Naive thymus-derived CD4-positive, alpha-beta T cell (primary cell): Measurements from ENCODE around the gene HAO1. TPM values are rescaled to one million over a fixed set of nuclear protein-coding genes. Genes with fewer than 3 reads are reported as not detected.

Source experiments
- ATAC-seq: fragments of 150-1000 bp; cut with Tn5 transposase; 2 replicates; pipeline ENCODE4 v1.10.0; 2021; ENCODE audit warnings: mild to moderate bottlenecking, moderate library complexity
- CTCF ChIA-PET: fragments of 350-600 bp; sonication (Branson Sonifier 250); formaldehyde crosslinking; loops from one replicate; lab custom pipeline; 2021; ENCODE audit warnings: antibody characterized with exemption; lab: Charles Lee
- POLR2A ChIA-PET: fragments of 350-600 bp; sonication (Branson Sonifier 250); formaldehyde crosslinking; loops from one replicate; lab custom pipeline; 2021; ENCODE audit warnings: antibody characterized with exemption, inconsistent platforms; lab: Charles Lee
- DNase-seq, 9 donors: peaks; one replicate each; pipeline versions ENCODE4 v3.0.0 to v3.0.0-alpha.2; 2020 to 2022; ENCODE audit warnings: mixed read lengths in 1 of 9
- H3K27ac ChIP-seq: one replicate; pipeline ENCODE4 v1.7.0; 2013; ENCODE audit warnings: mild to moderate bottlenecking, low read depth, low read length, moderate library complexity
- H3K27me3 ChIP-seq, 2 donors: one replicate each; pipeline ENCODE4 v1.7.0; 2013; ENCODE audit warnings: low read length in 2 of 2, mild to moderate bottlenecking in 2 of 2, moderate library complexity in 2 of 2; ENCODE audit not compliant: control insufficient read depth in 2 of 2, insufficient read depth in 2 of 2
- H3K36me3 ChIP-seq, 3 experiments: 1 replicate in 2 of 3; 2 replicates in 1 of 3; pipeline ENCODE4 v1.7.0; 2013; ENCODE audit warnings: low read length in 3 of 3, mild to moderate bottlenecking in 3 of 3, moderate library complexity in 1 of 3; ENCODE audit not compliant: insufficient read depth in 3 of 3, control insufficient read depth in 2 of 3
- H3K4me1 ChIP-seq, 2 donors: one replicate each; pipeline ENCODE4 v1.7.0; 2013; ENCODE audit warnings: low read length in 2 of 2, mild to moderate bottlenecking in 2 of 2, moderate library complexity in 1 of 2; ENCODE audit not compliant: control insufficient read depth in 2 of 2, insufficient read depth in 2 of 2
- H3K4me3 ChIP-seq: 2 replicates; pipeline ENCODE4 v1.7.0; 2013; ENCODE audit warnings: mild to moderate bottlenecking, low read length
- H3K9me3 ChIP-seq, 3 experiments: 1 replicate in 2 of 3; 2 replicates in 1 of 3; pipeline ENCODE4 v1.7.0; 2013; ENCODE audit warnings: low read length in 3 of 3; ENCODE audit not compliant: control insufficient read depth in 2 of 3
- H3K27ac Mint-ChIP-seq, 9 donors: one replicate each; pipeline ENCODE4 v1.8.0; 2020 to 2022; ENCODE audit warnings: mixed read lengths in 9 of 9, mild to moderate bottlenecking in 8 of 9, moderate library complexity in 5 of 9, inconsistent platforms in 2 of 9
- H3K27me3 Mint-ChIP-seq, 5 donors: one replicate each; pipeline ENCODE4 v1.8.0; 2021 to 2022; ENCODE audit warnings: mixed read lengths in 5 of 5, mild to moderate bottlenecking in 1 of 5
- H3K36me3 Mint-ChIP-seq, 5 donors: one replicate each; pipeline ENCODE4 v1.8.0; 2020 to 2022; ENCODE audit warnings: mixed read lengths in 5 of 5, mild to moderate bottlenecking in 3 of 5, inconsistent platforms in 1 of 5
- H3K4me1 Mint-ChIP-seq, 7 donors: one replicate each; pipeline ENCODE4 v1.8.0; 2020 to 2022; ENCODE audit warnings: mixed read lengths in 7 of 7, mild to moderate bottlenecking in 3 of 7, inconsistent platforms in 1 of 7
- H3K4me3 Mint-ChIP-seq, 10 donors: one replicate each; pipeline ENCODE4 v1.8.0; 2020 to 2022; ENCODE audit warnings: mild to moderate bottlenecking in 10 of 10, mixed read lengths in 10 of 10, moderate library complexity in 6 of 10, inconsistent platforms in 2 of 10
- H3K9me3 Mint-ChIP-seq, 11 donors: one replicate each; pipeline ENCODE4 v1.8.0; 2020 to 2022; ENCODE audit warnings: mixed read lengths in 11 of 11, mild to moderate bottlenecking in 4 of 11, inconsistent platforms in 1 of 11, moderate library complexity in 1 of 11
- intact Hi-C, 2 donors: fragments of 100-400 bp; cut with micrococcal nuclease; formaldehyde crosslinking; loops; one replicate each; pipeline ENCODE4 v1.15.1; 2023
- polyA plus RNA-seq, 2 donors: library from polyadenylated mRNA; unstranded; fragments of 300-500 nt; fragmentation: Illumina TruSeq; gene quantifications; one replicate each; pipeline ENCODE4 v1.2.3, GENCODE V29; 2021
- total RNA-seq, 6 experiments: library from RNA in 5 of 6; stranded (reverse) in 5 of 6; gene quantifications; 1 replicate in 5 of 6; 2 replicates in 1 of 6; pipeline ENCODE4 v1.2.3 and lab custom pipeline; 2021 to 2026

Gene HAO1
- total and polyA plus RNA-seq, 7 experiments from 2014 or later: not detected

DNA sequence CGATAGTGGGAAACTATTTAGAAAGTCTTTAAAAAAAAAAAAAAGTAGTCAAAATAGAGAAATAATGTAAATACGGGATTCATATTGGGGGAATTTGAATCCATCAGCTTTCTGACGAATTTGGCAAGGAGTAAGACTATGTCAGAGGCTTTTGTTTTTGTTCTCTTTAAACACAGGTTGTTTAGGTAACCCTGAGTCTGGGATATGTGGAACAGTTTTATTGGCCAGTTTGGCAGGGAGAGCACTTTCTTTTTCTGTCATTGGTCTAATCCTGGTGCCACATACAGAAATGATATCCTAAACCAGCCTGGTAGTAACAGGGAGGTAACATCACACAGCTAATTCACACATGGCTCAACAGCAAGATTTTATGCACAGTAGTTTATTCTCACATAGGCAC is 27.7 kb downstream of the HAO1 start:
- Mint-ChIP-seq H3K9me3 (peaks cover 0 to 2% (median 0%) of the 10 kb centered on the region in 11 donors), H3K27ac (no peak overlapping the region), H3K27me3 (peaks cover 0 to 12% (median 3%) of the 10 kb centered on the region in 5 donors), H3K36me3 (no peaks in the 10 kb centered on the region), H3K4me1 (no peaks in the 10 kb centered on the region), H3K4me3 (no peak overlapping the region)
- Histone ChIP-seq H3K27me3 (no peaks in the 10 kb centered on the region), H3K4me3 (no peak overlapping the region), H3K27ac (no peak overlapping the region), H3K4me1 (no peaks in the 10 kb centered on the region), H3K36me3 (no peaks in the 10 kb centered on the region), H3K9me3 (no peaks in the 10 kb centered on the region)
- intact Hi-C loops: no loop called here
- DNase-seq (no peak), ATAC-seq (no peak)
- ChIA-PET POLR2A (no interaction called here), CTCF (no interaction called here)

DNA sequence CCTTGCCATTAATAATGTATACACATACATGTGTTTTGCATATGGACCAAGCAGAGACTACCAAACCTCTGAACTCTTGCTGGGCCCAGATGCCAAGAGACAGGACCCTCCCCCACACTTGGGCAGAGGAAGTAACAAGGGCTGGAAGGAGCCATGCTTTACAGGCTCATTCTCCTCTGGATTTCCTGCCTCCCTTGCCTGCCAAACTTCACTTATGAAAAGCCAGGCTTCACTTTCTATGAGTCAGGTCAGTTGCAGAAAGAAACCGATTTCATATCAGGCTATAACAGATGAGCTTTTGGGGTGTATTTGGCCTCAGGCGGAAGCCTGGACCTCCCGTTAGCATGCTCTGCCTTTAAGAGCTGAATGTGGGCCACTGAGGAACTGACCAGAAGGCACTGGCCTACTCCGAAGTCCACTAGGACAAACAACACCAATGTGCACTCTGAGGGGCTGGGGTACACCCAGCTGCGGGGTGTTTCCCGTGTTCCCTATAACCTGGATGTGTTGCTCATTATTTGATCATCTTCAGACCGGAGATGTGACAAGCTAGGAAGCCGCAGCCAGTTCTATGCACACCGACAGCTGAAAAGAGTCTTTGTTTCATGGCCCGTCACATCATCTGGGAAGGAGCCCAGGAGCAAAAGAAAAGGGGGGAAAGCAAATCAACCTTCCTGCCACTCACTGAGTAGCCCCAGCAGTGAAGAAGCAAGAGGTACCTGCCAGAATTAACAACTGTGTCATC is 28.5 kb downstream of the HAO1 start:
- no peak for ATAC-seq
- no peak for DNase-seq
- ChIA-PET POLR2A (no interaction called here), CTCF (no interaction called here)
- H3K27ac ChIP-seq: no peak overlapping the region
- H3K9me3 Mint-ChIP-seq: peaks cover 0 to 3% (median 0%) of the 10 kb centered on the region in 11 donors
- H3K9me3 ChIP-seq: no peaks in the 10 kb centered on the region
- H3K4me1 ChIP-seq: no peaks in the 10 kb centered on the region
- H3K4me3 Mint-ChIP-seq: no peak overlapping the region
- H3K4me1 Mint-ChIP-seq: no peaks in the 10 kb centered on the region
- intact Hi-C loops: no loop called here
- H3K36me3 Mint-ChIP-seq: no peaks in the 10 kb centered on the region
- H3K27me3 ChIP-seq: no peaks in the 10 kb centered on the region
- H3K36me3 ChIP-seq: no peaks in the 10 kb centered on the region
- H3K4me3 ChIP-seq: no peak overlapping the region
- H3K27me3 Mint-ChIP-seq: peaks cover 0 to 11% (median 5%) of the 10 kb centered on the region in 5 donors
- H3K27ac Mint-ChIP-seq: no peak overlapping the region

DNA sequence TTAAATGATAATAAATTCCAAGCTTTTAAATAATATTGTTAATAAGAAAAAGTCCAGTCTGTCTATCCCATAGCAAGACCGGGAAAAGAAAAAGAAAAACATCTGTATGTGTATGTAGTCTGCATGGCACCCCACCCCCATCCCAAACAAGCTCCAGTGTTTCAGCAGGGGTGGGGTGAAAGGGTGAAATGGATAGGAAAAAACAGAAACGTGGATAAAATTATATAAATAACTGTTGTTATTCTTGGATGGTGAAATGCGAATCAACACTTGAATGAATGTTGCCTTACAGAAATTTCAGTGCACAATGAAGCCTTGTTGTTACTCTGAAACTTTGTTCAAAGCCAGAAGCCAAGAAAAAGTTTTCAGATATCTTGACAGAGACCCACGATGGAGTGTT is 31.4 kb downstream of the HAO1 start:
- Histone ChIP-seq H3K27me3 (no peaks in the 10 kb centered on the region), H3K4me1 (no peaks in the 10 kb centered on the region), H3K27ac (no peak overlapping the region), H3K36me3 (no peaks in the 10 kb centered on the region), H3K9me3 (no peaks in the 10 kb centered on the region), H3K4me3 (no peak overlapping the region)
- no peak overlapping the region for H3K4me3 Mint-ChIP-seq
- H3K4me1 Mint-ChIP-seq: no peaks in the 10 kb centered on the region
- ATAC-seq (no peak), DNase-seq (no peak)
- H3K36me3 Mint-ChIP-seq: no peaks in the 10 kb centered on the region
- H3K9me3 Mint-ChIP-seq: peaks cover 0 to 3% (median 0%) of the 10 kb centered on the region in 11 donors
- H3K27ac Mint-ChIP-seq: no peak overlapping the region
- ChIA-PET CTCF (no interaction called here), POLR2A (no interaction called here)
- peaks cover 0 to 11% (median under 1%) of the 10 kb centered on the region in 5 donors for H3K27me3 Mint-ChIP-seq
- intact Hi-C loops: no loop called here

DNA sequence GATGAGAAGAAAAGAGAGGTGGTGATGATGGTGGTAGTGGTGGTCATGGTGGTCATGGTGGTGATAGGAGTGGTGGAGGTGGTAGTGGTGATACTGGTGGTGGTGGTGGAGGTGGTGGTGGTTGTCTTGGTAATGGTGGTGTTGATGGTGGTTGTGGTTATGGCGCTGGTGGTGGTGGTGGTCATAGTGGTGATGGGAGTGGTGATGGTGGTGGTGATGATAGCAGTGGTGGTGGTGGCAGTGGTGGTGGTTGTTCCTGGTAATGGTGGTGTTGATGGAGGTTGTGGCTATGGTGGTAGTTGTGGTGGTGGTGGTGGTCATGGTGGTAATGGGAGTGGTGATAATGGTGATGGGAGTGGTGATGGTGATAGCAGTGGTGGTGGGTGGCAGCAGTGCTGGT is 36.8 kb downstream of the HAO1 start:
- Histone ChIP-seq H3K27ac (no peak overlapping the region), H3K4me1 (no peaks in the 10 kb centered on the region), H3K36me3 (no peaks in the 10 kb centered on the region), H3K4me3 (no peak overlapping the region), H3K9me3 (no peaks in the 10 kb centered on the region), H3K27me3 (no peaks in the 10 kb centered on the region)
- DNase-seq (no peak), ATAC-seq (no peak)
- Mint-ChIP-seq H3K4me1 (no peaks in the 10 kb centered on the region), H3K36me3 (no peaks in the 10 kb centered on the region), H3K9me3 (peaks cover 0 to 6% (median 0%) of the 10 kb centered on the region in 11 donors), H3K4me3 (no peak overlapping the region), H3K27me3 (peaks cover 0 to 15% (median 0%) of the 10 kb centered on the region in 5 donors), H3K27ac (peak overlapping the region in 1 of 9 donors; percentile 13)
- intact Hi-C loops: no loop called here
- CTCF ChIA-PET: no interaction called here
- POLR2A ChIA-PET: no interaction called here

- ChIA-PET POLR2A (no interaction called here), CTCF (no interaction called here)
- Mint-ChIP-seq H3K4me1 (peaks cover 0 to 1% (median 0%) of the 10 kb centered on the region in 7 donors), H3K36me3 (no peaks in the 10 kb centered on the region), H3K27ac (no peak overlapping the region), H3K27me3 (peaks cover 0 to 14% (median 0%) of the 10 kb centered on the region in 5 donors), H3K4me3 (no peak overlapping the region), H3K9me3 (peaks cover 0 to 6% (median 0%) of the 10 kb centered on the region in 11 donors)
- DNase-seq (no peak), ATAC-seq (no peak)
- intact Hi-C loops: no loop called here
- Histone ChIP-seq H3K4me1 (no peaks in the 10 kb centered on the region), H3K9me3 (no peaks in the 10 kb centered on the region), H3K36me3 (no peaks in the 10 kb centered on the region), H3K27ac (no peak overlapping the region), H3K27me3 (no peaks in the 10 kb centered on the region), H3K4me3 (no peak overlapping the region)
These were observed 37.4 kb downstream of the HAO1 start for GRCh38 chr20:7902879-7903278.

GRCh38 chr20:7897781-7898364 is 42.4 kb downstream of the HAO1 start:
- DNase-seq (no peak), ATAC-seq (no peak)
- ChIA-PET POLR2A (no interaction called here), CTCF (no interaction called here)
- Histone ChIP-seq H3K4me1 (no peaks in the 10 kb centered on the region), H3K36me3 (no peaks in the 10 kb centered on the region), H3K27me3 (no peaks in the 10 kb centered on the region), H3K9me3 (no peaks in the 10 kb centered on the region), H3K27ac (no peak overlapping the region), H3K4me3 (no peak overlapping the region)
- Mint-ChIP-seq H3K36me3 (no peaks in the 10 kb centered on the region), H3K27ac (no peak overlapping the region), H3K27me3 (peaks cover 0 to 7% (median 5%) of the 10 kb centered on the region in 5 donors), H3K4me1 (peaks cover 0 to 5% (median 0%) of the 10 kb centered on the region in 7 donors), H3K4me3 (no peak overlapping the region), H3K9me3 (peaks cover 0 to 12% (median 0%) of the 10 kb centered on the region in 11 donors)
- intact Hi-C loops: no loop called here
